ENCODE measurements around the gene IQCF5.
"Not testable (repeated sequence)": the region's sequence is repeated elsewhere in the genome, so short reads cannot be mapped to it uniquely, and the experiment has no call there.

Gene IQCF5

GRCh38 chr3:51860703-51861665 is 14.4 kb downstream of the IQCF5 start, which contains the start of gene IQCF2:
TSS of gene IQCF2 (plus strand) at chr3:51861615. CDS start at chr3:51861667, 52 bp downstream.
- in situ Hi-C loops (cut with HindIII; ENCODE audit: low pct_ligation_motif_present, low sequenced_read_pairs) = no loop called here

GRCh38 chr3:51855411-51855810 is 20.0 kb downstream of the IQCF5 start:
- H3K27me3 ChIP-seq (replicated peaks); in situ Hi-C loops (cut with HindIII; ENCODE audit: low pct_ligation_motif_present, low sequenced_read_pairs); H3K27ac ChIP-seq; DNase-seq; H3K4me3 ChIP-seq (ENCODE audit: low read depth, low read length); H3K36me3 ChIP-seq (replicated peaks): not testable (repeated sequence)

More at GRCh38 chr3:51860703-51861665, 14.4 kb downstream of the IQCF5 start, which contains the start of gene IQCF2:
- no peak within 1 kb of the TSS for H3K4me3 ChIP-seq (ENCODE audit: low read depth, low read length)
- no peak within 1 kb of the TSS for H3K27ac ChIP-seq
- no peak for TF ChIP-seq CTCF (IDR thresholded peaks at IDR 0.05; ENCODE audit: low read depth, low read length, missing control alignments)
- H3K36me3 ChIP-seq (replicated peaks) = no peaks in the 10 kb centered on the region
- DNase-seq = no peak
- no peaks in the 10 kb centered on the region for H3K27me3 ChIP-seq (replicated peaks)

GRCh38 chr3:51845129-51845528 is 30.3 kb downstream of the IQCF5 start:
- no peak overlapping the region for H3K27ac ChIP-seq
- no peak for DNase-seq
- in situ Hi-C loops (cut with HindIII; ENCODE audit: low pct_ligation_motif_present, low sequenced_read_pairs) = no loop called here
- no peak overlapping the region for H3K4me3 ChIP-seq (ENCODE audit: low read depth, low read length)
- no peaks in the 10 kb centered on the region for H3K36me3 ChIP-seq (replicated peaks)
- no peaks in the 10 kb centered on the region for H3K27me3 ChIP-seq (replicated peaks)
- TF ChIP-seq CTCF (IDR thresholded peaks at IDR 0.05; ENCODE audit: low read depth, low read length, missing control alignments) = no peak

DNA sequence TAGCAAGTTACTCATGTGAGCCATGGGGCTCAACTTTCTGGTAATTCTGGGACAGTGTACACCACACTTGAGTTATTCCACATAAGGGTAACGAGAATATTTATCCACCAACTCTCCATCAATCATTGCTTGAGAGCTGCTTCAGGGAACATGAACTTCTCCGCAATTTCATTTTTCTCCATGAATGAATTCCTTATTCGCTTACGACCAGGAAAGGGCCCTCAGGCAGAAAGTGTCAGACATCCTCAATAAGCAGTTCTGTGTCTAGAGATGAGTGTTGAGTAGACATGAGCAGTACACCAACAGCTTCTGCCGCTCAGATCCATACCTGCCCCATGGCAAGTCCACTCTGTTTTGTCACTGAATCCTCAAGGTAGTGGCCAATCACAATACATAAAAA is 38.8 kb downstream of the IQCF5 start:
- DNase-seq = no peak
- in situ Hi-C loops (cut with HindIII; ENCODE audit: low pct_ligation_motif_present, low sequenced_read_pairs) = no loop called here
- Histone ChIP-seq H3K36me3 (replicated peaks) (no peaks in the 10 kb centered on the region), H3K27ac (no peak overlapping the region), H3K27me3 (replicated peaks) (no peaks in the 10 kb centered on the region), H3K4me3 (ENCODE audit: low read depth, low read length) (no peak overlapping the region)
- TF ChIP-seq CTCF (IDR thresholded peaks at IDR 0.05; ENCODE audit: low read depth, low read length, missing control alignments) = no peak

- no peak overlapping the region for H3K4me3 ChIP-seq (ENCODE audit: low read depth, low read length)
- no peak for DNase-seq
- no peaks in the 10 kb centered on the region for H3K36me3 ChIP-seq (replicated peaks)
- H3K27me3 ChIP-seq (replicated peaks) = no peaks in the 10 kb centered on the region
- in situ Hi-C loops (cut with HindIII; ENCODE audit: low pct_ligation_motif_present, low sequenced_read_pairs) = no loop called here
- TF ChIP-seq CTCF (IDR thresholded peaks at IDR 0.05; ENCODE audit: low read depth, low read length, missing control alignments) = no peak
- H3K27ac ChIP-seq = no peak overlapping the region
These were observed 44.5 kb downstream of the IQCF5 start for GRCh38 chr3:51830836-51831385.

GRCh38 chr3:51830345-51830744 is 45.1 kb downstream of the IQCF5 start:
- no peak overlapping the region for H3K27ac ChIP-seq
- in situ Hi-C loops (cut with HindIII; ENCODE audit: low pct_ligation_motif_present, low sequenced_read_pairs) = no loop called here
- DNase-seq = no peak
- H3K36me3 ChIP-seq (replicated peaks) = no peaks in the 10 kb centered on the region
- no peak for TF ChIP-seq CTCF (IDR thresholded peaks at IDR 0.05; ENCODE audit: low read depth, low read length, missing control alignments)
- no peaks in the 10 kb centered on the region for H3K27me3 ChIP-seq (replicated peaks)
- no peak overlapping the region for H3K4me3 ChIP-seq (ENCODE audit: low read depth, low read length)

Data from brain microvascular endothelial cell (primary cell).